GM12891 (cell line): ENCODE measurements around the gene ZBTB7B.

Source experiments
- DNase-seq: peaks from one replicate; pipeline ENCODE4 v3.0.0; 2011; ENCODE audit warnings: low spot score; ENCODE audit not compliant: insufficient read length
- FAIRE-seq: peaks from 2 replicates; lab custom pipeline; 2011; peaks lifted over from hg19 to GRCh38; lab: Jason Lieb, UNC
- PAX5 ChIP-seq: IDR thresholded peaks from 2 replicates; pipeline ENCODE4 v1.6.1; 2011; ENCODE audit warnings: low read length, moderate library complexity, mild to moderate bottlenecking; ENCODE audit not compliant: insufficient read depth, severe bottlenecking
- POLR2A ChIP-seq: IDR thresholded peaks from 2 replicates; pipeline ENCODE4 v1.6.1; 2011; ENCODE audit warnings: low read depth, low read length, control low read depth
- POLR2AphosphoS5 ChIP-seq: IDR thresholded peaks from 2 replicates; pipeline ENCODE4 v1.6.1; 2011; ENCODE audit warnings: low read depth, low read length, control low read depth
- POU2F2 ChIP-seq: IDR thresholded peaks from 2 replicates; pipeline ENCODE4 v1.6.1; 2011; ENCODE audit warnings: low read depth, mild to moderate bottlenecking, control low read depth, low read length, moderate library complexity
- SPI1 ChIP-seq: IDR thresholded peaks from 2 replicates; pipeline ENCODE4 v1.6.1; 2011; ENCODE audit warnings: low read depth, low read length, control low read depth
- TAF1 ChIP-seq: IDR thresholded peaks from 2 replicates; pipeline ENCODE4 v1.6.1; 2011; ENCODE audit warnings: low read depth, low read length, control low read depth

ZBTB7B gene

GRCh38 chr1:155017041-155017945 lies 14.7 kb downstream of the ZBTB7B start:
- DNase-seq (peak; percentile 86), FAIRE-seq (peak; percentile 94)
- TF ChIP-seq POU2F2 (peak; percentile 92), PAX5 (peak; percentile 2), POLR2A (no peak), SPI1 (peak; percentile 90), POLR2AphosphoS5 (no peak), TAF1 (no peak)

GRCh38 chr1:155017946-155018316 lies 15.3 kb downstream of the ZBTB7B start:
- peak; percentile 45 for FAIRE-seq
- peak; percentile 72 for DNase-seq
- TF ChIP-seq POLR2A (no peak), TAF1 (no peak), PAX5 (no peak), SPI1 (no peak), POLR2AphosphoS5 (no peak), POU2F2 (no peak)

GRCh38 chr1:155018617-155019348 lies 16.2 kb downstream of the ZBTB7B start:
- no peak for DNase-seq
- peak; percentile 67 for FAIRE-seq
- TF ChIP-seq SPI1: no peak
- no peak for TF ChIP-seq POU2F2
- TF ChIP-seq TAF1: no peak
- TF ChIP-seq POLR2AphosphoS5: no peak
- no peak for TF ChIP-seq PAX5
- no peak for TF ChIP-seq POLR2A

GRCh38 chr1:155019377-155020245 lies 17.0 kb downstream of the ZBTB7B start:
- DNase-seq (no peak), FAIRE-seq (no peak)
- TF ChIP-seq POLR2AphosphoS5 (no peak), POU2F2 (no peak)

- no peak for DNase-seq
- FAIRE-seq: no peak
These were observed 19.7 kb downstream of the ZBTB7B start for GRCh38 chr1:155022136-155022926.

GRCh38 chr1:155022927-155023236 lies 20.3 kb downstream of the ZBTB7B start:
- TF ChIP-seq SPI1: no peak
- TF ChIP-seq TAF1: no peak
- no peak for TF ChIP-seq POLR2AphosphoS5
- no peak for TF ChIP-seq PAX5
- TF ChIP-seq POLR2A: no peak
- TF ChIP-seq POU2F2: no peak
- FAIRE-seq: no peak
- DNase-seq: no peak

More at GRCh38 chr1:155022136-155022926, 19.7 kb downstream of the ZBTB7B start:
- TF ChIP-seq TAF1 (no peak), POLR2AphosphoS5 (no peak), PAX5 (no peak), POU2F2 (no peak), SPI1 (no peak), POLR2A (no peak)

GRCh38 chr1:155023627-155024026 lies 21.0 kb downstream of the ZBTB7B start:
- DNase-seq: no peak
- no peak for FAIRE-seq
- TF ChIP-seq SPI1 (no peak), PAX5 (no peak), POLR2A (no peak), POU2F2 (no peak), TAF1 (no peak), POLR2AphosphoS5 (no peak)

GRCh38 chr1:155024315-155024714 lies 21.7 kb downstream of the ZBTB7B start:
- FAIRE-seq: no peak
- TF ChIP-seq TAF1 (no peak), SPI1 (no peak), POU2F2 (no peak), POLR2A (no peak), PAX5 (no peak), POLR2AphosphoS5 (no peak)
- no peak for DNase-seq
